Endodermal cell (in vitro differentiated cells): ENCODE measurements around the gene LIN7A. TPM values are rescaled to one million over a fixed set of nuclear protein-coding genes. Genes with fewer than 3 reads are reported as not detected.
A peak's percentile ranks its signal among the peaks of the same experiment; 100 is the strongest.

ENCODE experiments used
- DNase-seq: peaks from one replicate; pipeline ENCODE4 v3.0.0-alpha.2; 2017
- H3K27ac ChIP-seq: 2 replicates; pipeline ENCODE4 v1.5.1; 2013; ENCODE audit warnings: mild to moderate bottlenecking, low read depth, low read length, moderate library complexity
- H3K27me3 ChIP-seq: 2 replicates; pipeline ENCODE4 v1.6.1; 2013; ENCODE audit warnings: mild to moderate bottlenecking, low read length, moderate library complexity; ENCODE audit not compliant: insufficient read depth, control insufficient read depth, poor library complexity, severe bottlenecking
- H3K36me3 ChIP-seq: 2 replicates; pipeline ENCODE4 v1.7.0; 2013; ENCODE audit warnings: mild to moderate bottlenecking, low read length, moderate library complexity; ENCODE audit not compliant: control insufficient read depth, insufficient read depth
- H3K4me1 ChIP-seq: one replicate; pipeline ENCODE4 v1.7.0; 2013; ENCODE audit warnings: low read length; ENCODE audit not compliant: control insufficient read depth, insufficient read depth
- H3K4me3 ChIP-seq: 2 replicates; pipeline ENCODE4 v1.5.1; 2013; ENCODE audit warnings: mild to moderate bottlenecking, low read length, moderate library complexity
- H3K9ac ChIP-seq: 2 replicates; pipeline ENCODE4 v1.6.1; 2013; ENCODE audit warnings: mild to moderate bottlenecking, low read length, moderate library complexity; ENCODE audit not compliant: poor library complexity, severe bottlenecking; ENCODE audit errors: extremely low read depth
- H3K9me3 ChIP-seq: 2 replicates; pipeline ENCODE4 v1.6.1; 2013; ENCODE audit warnings: mild to moderate bottlenecking, low read length, moderate library complexity; ENCODE audit not compliant: control insufficient read depth
- H3K27ac Mint-ChIP-seq: 2 replicates; pipeline ENCODE4 v1.8.0; 2020; ENCODE audit warnings: mixed read lengths
- H3K27me3 Mint-ChIP-seq: 2 replicates; pipeline ENCODE4 v1.8.0; 2021; ENCODE audit warnings: mild to moderate bottlenecking, mixed read lengths; ENCODE audit not compliant: insufficient read depth
- H3K36me3 Mint-ChIP-seq: 2 replicates; pipeline ENCODE4 v1.8.0; 2020; ENCODE audit warnings: low read depth, mixed read lengths
- H3K4me1 Mint-ChIP-seq: 2 replicates; pipeline ENCODE4 v1.8.0; 2020; ENCODE audit warnings: mixed read lengths
- H3K4me3 Mint-ChIP-seq: 2 replicates; pipeline ENCODE4 v1.8.0; 2020; ENCODE audit warnings: mild to moderate bottlenecking, moderate library complexity, mixed read lengths
- H3K9me3 Mint-ChIP-seq: 2 replicates; pipeline ENCODE4 v1.8.0; 2020; ENCODE audit warnings: mild to moderate bottlenecking, mixed read lengths
- CTCF ChIP-seq: fragments of 200-600 bp; sonication (generic); conservative IDR thresholded peaks from 2 replicates; pipeline ENCODE4 v1.5.0; 2021; ENCODE audit warnings: antibody characterized with exemption, mild to moderate bottlenecking
- WGBS, 2 experiments: methylation state at CpG; one replicate each; pipeline versions ENCODE4 v1.1.5 to v1.1.7; 2013; ENCODE audit warnings: missing lambda C conversion rate in 2 of 2, mixed read lengths in 1 of 2; ENCODE audit not compliant: insufficient coverage in 1 of 2, insufficient read length in 1 of 2; 5-methylcytosine and 5-hydroxymethylcytosine counted together
- total RNA-seq, 2 donors: library from RNA; stranded (reverse); fragmentation: NEBNext Ultra II Directional in 1 of 2; extraction: Animal tissue kit (Norgen Biotek cat#: 25700) in 1 of 2; gene quantifications; 2 replicates in 1 of 2; 3 replicates in 1 of 2; pipeline ENCODE4 v1.2.1, GENCODE V29; 2021

Gene LIN7A
- total RNA-seq, 2 donors from 2014 or later: 19.3 to 27.2 TPM

- peak overlapping the region; percentile 88 for H3K4me3 Mint-ChIP-seq
- H3K36me3 Mint-ChIP-seq: no peaks in the 10 kb centered on the region
- peaks cover 14% of the 10 kb centered on the region for H3K27me3 Mint-ChIP-seq
- WGBS, 2 experiments: 63 to 71% methylated on average over 7 of the region's 7 CpGs
- no peaks in the 10 kb centered on the region for H3K4me1 ChIP-seq
- peak overlapping the region; percentile 92 for H3K4me3 ChIP-seq
- H3K27ac ChIP-seq: no peak overlapping the region
- H3K36me3 ChIP-seq: no peaks in the 10 kb centered on the region
- TF ChIP-seq CTCF: no peak
- H3K9me3 ChIP-seq: no peaks in the 10 kb centered on the region
- H3K27ac Mint-ChIP-seq: no peak overlapping the region
- H3K9ac ChIP-seq: no peak overlapping the region
- H3K27me3 ChIP-seq: peaks cover 9% of the 10 kb centered on the region
- H3K4me1 Mint-ChIP-seq: peaks cover 12% of the 10 kb centered on the region
- no peak for DNase-seq
- no peaks in the 10 kb centered on the region for H3K9me3 Mint-ChIP-seq
Measured at GRCh38 chr12:80938397-80938796, 663 bp upstream of the LIN7A start.

GRCh38 chr12:80936642-80937390 lies 918 bp downstream of the LIN7A start:
- H3K4me1 ChIP-seq: no peaks in the 10 kb centered on the region
- TF ChIP-seq CTCF: no peak
- WGBS, 2 experiments: 0% methylated on average over 22 to 67 of the region's 67 CpGs
- no peak overlapping the region for H3K27ac ChIP-seq
- no peaks in the 10 kb centered on the region for H3K9me3 ChIP-seq
- H3K9me3 Mint-ChIP-seq: no peaks in the 10 kb centered on the region
- H3K36me3 Mint-ChIP-seq: no peaks in the 10 kb centered on the region
- H3K4me3 ChIP-seq: peak overlapping the region; percentile 92
- H3K36me3 ChIP-seq: no peaks in the 10 kb centered on the region
- H3K4me1 Mint-ChIP-seq: peaks cover 18% of the 10 kb centered on the region
- peaks cover 9% of the 10 kb centered on the region for H3K27me3 ChIP-seq
- H3K27me3 Mint-ChIP-seq: peaks cover 14% of the 10 kb centered on the region
- H3K9ac ChIP-seq: peak overlapping the region; percentile 60
- peak; percentile 93 for DNase-seq
- H3K27ac Mint-ChIP-seq: peak overlapping the region; percentile 93
- peak overlapping the region; percentile 88 for H3K4me3 Mint-ChIP-seq

- peaks cover 18% of the 10 kb centered on the region for H3K4me1 Mint-ChIP-seq
- H3K36me3 ChIP-seq: no peaks in the 10 kb centered on the region
- DNase-seq: no peak
- peaks cover 9% of the 10 kb centered on the region for H3K27me3 ChIP-seq
- WGBS, 2 experiments: 2 to 4% methylated on average over 4 to 11 of the region's 11 CpGs
- H3K4me3 ChIP-seq: peak overlapping the region; percentile 92
- peak overlapping the region; percentile 60 for H3K9ac ChIP-seq
- peak overlapping the region; percentile 88 for H3K4me3 Mint-ChIP-seq
- H3K27ac ChIP-seq: no peak overlapping the region
- no peaks in the 10 kb centered on the region for H3K9me3 Mint-ChIP-seq
- TF ChIP-seq CTCF: no peak
- H3K27me3 Mint-ChIP-seq: peaks cover 14% of the 10 kb centered on the region
- no peaks in the 10 kb centered on the region for H3K4me1 ChIP-seq
- peak overlapping the region; percentile 93 for H3K27ac Mint-ChIP-seq
- no peaks in the 10 kb centered on the region for H3K36me3 Mint-ChIP-seq
- H3K9me3 ChIP-seq: no peaks in the 10 kb centered on the region
Measured at GRCh38 chr12:80936353-80936641, 1.4 kb downstream of the LIN7A start.
